GM18907 (cell line): ENCODE measurements around the gene ALDH1L1.

Source experiments
- ATAC-seq: cut with Tn5 transposase; IDR thresholded peaks from one replicate; pipeline ENCODE4 v1.9.1; 2021; ENCODE audit warnings: mild to moderate bottlenecking, moderate library complexity; ENCODE audit not compliant: unreplicated experiment

The ALDH1L1 gene

DNA sequence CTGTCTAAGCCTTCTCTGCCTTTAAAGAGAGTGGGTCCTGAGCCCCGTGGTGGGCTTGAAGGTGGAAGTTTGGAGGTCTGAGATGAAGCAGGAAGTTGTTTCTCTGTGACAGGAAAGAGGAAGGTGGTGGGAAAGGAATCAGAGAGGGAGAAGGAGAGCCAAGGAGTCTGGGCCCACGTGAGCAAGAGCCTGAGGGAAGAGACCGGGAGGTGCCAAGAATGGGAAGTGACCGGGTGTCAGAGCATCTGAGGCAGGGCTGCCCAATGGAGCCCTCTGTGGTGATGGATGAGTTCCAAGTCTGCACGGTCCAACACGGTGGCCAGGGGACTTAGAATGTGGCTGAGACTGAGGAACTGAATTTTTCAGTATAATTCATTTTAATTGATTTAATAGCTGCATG lies 24.6 kb downstream of the ALDH1L1 start:
- no peak for ATAC-seq

DNA sequence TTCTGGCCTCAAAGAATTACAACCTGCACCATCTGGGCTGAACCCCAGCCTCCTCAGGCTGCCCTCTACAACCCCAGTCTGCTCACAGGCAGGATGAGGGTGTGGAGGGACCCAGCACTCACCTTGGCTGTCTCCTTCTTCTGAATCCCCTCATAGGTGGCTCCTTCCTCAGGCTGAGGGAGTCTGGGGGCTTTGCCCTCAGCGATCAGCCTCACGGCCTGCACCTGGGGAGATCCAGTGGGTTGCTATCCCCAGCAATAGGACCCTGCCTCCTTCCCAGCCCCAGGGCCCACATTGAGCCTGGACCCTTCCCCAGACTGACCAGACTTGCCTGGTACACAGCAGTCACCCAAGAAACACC lies 25.1 kb downstream of the ALDH1L1 start:
- ATAC-seq: no peak

DNA sequence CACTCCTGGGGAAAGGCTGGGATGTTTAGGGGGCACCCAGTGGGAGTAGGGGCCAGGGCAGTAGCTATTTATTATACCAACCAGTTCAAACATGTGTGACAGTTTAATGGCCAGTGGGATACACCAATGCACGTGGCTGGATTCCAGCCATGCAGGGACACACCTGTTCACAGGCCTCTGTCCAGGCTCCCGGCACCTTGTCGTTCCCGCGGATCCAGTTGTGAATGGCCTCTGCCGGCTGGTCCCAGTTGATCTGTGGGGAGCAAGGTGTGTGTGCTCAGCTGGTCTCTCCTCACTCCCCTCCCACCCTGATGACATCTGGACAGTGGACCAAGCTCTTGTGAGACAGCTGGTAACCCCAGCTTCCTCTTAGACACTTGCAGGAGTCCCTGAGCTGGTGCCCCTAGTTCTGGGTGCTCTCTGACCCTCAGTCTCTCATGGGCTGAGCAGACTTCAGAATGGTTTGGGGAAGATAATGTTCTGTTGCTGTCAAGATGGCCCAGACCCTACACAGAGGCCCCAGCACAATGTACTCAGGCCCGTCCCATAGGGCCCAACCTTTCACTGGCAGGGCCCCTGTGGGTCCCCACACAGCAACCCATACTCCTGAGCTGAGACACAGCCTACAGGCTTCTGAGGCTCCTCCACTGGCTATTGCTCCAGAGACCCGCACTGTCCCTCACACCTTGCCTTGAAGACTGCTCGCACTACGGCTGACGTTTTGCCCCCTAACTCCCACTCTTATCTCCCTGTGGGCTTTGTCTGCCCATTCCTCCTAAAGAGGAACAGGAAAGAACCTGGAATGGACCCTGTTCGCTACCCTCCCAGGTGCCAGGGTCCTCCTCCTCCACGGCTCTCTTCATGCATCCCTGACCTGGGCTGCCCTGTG lies 25.8 kb downstream of the ALDH1L1 start:
- no peak for ATAC-seq

- no peak for ATAC-seq
Measured at GRCh38 chr3:126153695-126154360, 26.6 kb downstream of the ALDH1L1 start.

GRCh38 chr3:126152901-126153694 lies 27.3 kb downstream of the ALDH1L1 start:
- no peak for ATAC-seq

GRCh38 chr3:126152458-126152857 lies 27.9 kb downstream of the ALDH1L1 start:
- no peak for ATAC-seq

DNA sequence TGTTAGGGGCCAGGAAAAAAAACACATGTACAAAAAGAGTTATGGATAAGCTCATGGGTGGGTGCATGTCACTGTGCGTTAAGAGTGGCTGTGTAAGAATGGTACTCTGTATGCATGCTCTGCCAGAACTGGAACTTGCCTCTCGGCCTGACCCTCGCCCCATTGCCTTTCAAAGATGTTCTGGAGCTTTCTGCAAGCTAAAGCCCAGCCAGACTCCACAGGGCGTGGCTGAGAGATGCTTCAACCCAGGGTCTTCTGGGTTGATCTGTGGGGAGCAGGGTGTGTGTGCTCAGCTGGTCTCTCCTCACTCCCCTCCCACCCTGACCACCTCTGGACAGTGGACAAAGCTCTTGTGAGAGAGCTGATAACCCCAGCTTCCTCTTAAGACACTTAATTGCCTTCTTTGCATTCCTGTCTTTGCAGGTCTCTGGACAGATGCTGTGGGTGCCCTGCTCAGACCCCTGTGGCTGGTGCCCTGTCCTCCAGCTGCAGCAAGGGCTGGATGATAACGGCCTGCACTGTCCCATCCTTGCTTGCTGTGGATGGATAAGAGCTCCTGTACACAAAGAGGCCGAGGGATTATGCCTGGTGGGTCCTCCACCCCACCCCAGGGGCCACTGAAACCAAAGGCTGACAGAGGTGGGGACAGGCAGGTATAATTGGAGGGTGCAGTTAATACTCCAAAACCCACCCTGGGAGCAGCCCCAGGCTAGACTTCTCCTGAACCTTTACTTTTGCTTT lies 28.7 kb downstream of the ALDH1L1 start:
- ATAC-seq: no peak

DNA sequence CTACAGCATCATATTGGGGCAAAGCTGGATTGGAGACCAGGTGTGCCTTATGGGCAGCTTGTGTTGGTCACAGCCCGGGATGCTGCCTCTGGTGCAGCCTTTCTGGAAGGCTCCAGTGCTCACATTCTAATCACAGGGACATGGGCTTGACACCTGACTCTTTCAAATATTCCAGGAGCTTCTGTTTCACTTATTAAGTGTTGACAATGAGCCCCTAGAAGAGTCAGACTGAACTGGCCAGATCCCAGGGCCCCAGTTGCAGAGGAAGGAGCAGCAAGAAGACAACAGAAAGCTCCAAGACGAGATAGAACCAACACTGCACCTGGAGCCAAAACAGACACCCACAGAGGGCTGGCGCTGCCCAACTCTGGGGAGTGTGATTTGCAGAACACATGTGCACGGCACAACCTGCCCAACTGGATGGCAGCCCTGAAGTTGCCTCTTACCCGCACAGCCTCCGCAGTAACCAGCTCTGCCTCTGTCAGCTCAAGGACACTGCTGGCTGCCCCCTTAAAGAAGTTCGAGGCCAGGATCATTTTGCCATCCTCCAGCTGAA lies 30.3 kb downstream of the ALDH1L1 start:
- ATAC-seq: no peak

- ATAC-seq: no peak
Measured at GRCh38 chr3:126149256-126149902, 31.0 kb downstream of the ALDH1L1 start.

DNA sequence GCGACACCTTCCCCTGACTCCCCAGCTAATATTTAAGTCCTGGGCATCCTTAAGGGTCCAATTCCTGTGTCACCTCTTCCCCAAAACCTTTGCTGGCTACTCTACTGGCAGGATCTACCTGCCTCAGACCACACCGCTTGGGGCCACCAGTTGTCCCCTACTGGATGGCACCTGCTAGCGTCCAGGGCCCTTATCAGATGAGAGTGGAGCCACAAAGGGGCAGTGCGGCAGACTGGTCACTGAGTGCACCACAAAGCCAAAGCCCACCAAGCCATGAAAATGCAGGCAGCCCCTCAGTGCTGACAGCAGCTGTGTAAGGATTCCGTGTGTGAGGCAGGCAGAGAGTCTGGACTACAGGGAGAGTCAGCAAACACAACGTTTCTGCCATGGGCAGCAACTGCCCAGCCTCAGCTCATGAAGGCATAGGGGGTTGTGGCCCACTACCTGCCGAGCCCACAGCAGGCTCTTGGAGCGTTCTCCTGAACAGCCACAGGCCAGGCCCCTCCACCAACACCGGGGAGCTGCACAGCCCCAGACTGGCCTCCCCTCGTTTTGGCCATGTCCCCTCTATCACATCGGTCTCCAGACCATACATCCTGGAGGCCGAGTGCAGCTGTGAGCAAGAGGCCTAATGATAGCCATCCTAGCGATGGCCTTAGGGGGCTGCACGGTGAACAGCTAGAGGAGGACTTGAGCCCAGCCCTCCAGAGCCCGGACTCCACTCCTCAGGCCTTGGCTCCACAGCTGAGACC lies 32.3 kb downstream of the ALDH1L1 start:
- ATAC-seq: no peak

GRCh38 chr3:126147147-126147931 lies 33.0 kb downstream of the ALDH1L1 start:
- ATAC-seq: no peak

- ATAC-seq: no peak
Measured at GRCh38 chr3:126146525-126147146, 33.8 kb downstream of the ALDH1L1 start.

- no peak for ATAC-seq
Measured at GRCh38 chr3:126146034-126146433, 34.4 kb downstream of the ALDH1L1 start.

GRCh38 chr3:126142652-126143051 lies 37.7 kb downstream of the ALDH1L1 start:
- ATAC-seq: no peak

- no peak for ATAC-seq
Measured at GRCh38 chr3:126137490-126138130, 42.8 kb downstream of the ALDH1L1 start.

DNA sequence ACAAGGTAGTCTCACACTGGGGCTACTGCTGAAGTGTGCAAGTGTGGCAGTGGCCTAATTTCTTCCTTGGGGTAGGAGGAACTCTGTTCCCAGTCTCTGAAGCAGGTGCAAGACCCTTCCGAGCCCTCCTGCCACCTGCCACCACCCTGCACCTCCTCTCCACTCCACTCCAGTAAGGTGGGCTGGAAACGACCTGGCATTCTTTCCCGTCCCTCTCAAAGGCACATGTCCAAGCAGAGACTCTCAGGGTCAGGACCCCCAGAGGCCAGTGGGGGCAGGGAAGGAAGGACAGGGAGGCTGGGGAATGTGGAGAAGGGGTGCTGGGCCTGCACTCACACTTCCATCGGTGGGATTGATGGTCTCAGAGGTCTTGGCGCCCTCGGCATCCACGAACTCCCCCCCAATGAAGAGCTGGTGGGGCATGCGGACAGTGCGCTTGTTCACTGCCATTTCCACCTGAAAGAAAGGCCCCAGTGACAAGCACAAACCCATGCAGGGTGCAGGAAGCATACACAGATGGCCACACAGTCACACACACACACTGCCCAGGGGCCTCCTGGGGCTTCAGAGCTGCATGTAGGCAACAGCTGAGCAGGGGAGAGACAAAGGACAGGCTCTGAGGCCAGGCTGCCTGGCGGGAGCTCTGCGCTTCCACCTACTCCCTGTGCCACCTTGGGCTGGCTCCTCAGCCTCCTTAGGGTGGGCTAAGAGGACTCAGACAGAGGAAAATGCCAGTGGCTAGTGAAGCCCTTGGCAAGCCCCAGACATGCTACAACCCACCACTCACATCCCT lies 43.8 kb downstream of the ALDH1L1 start:
- ATAC-seq: no peak
